ENCODE results near the gene CTBP1. TPM values are rescaled to one million over a fixed set of nuclear protein-coding genes. Genes with fewer than 3 reads are reported as not detected.

CTBP1 gene
- total RNA-seq, 1 experiment from 2014 or later = 136 TPM

GRCh38 chr4:1242506-1243450, 6.2 kb downstream of the CTBP1 start:
- Mint-ChIP-seq H3K36me3 (ENCODE audit: insufficient read depth in 1 of 3, low read depth in 3 of 3) (peaks cover 15 to 28% (median 28%) of the 10 kb centered on the region in 3 experiments; a peak in 6 of 7 replicates), H3K4me1 (peaks cover 7 to 11% of the 10 kb centered on the region in 2 experiments; a peak in 3 of 4 replicates), H3K27ac (peak overlapping the region in 2 of 3 experiments; percentile 42 to 90; a peak in 4 of 7 replicates), H3K27me3 (ENCODE audit: low read depth) (no peaks in the 10 kb centered on the region), H3K4me3 (no peak overlapping the region), H3K9me3 (no peaks in the 10 kb centered on the region)
- Histone ChIP-seq H3T11ph (ENCODE audit: low read length) (no peak overlapping the region), H3K14ac (ENCODE audit: insufficient read depth, low read length) (no peak overlapping the region), H3K79me1 (ENCODE audit: insufficient read depth, low read depth, low read length, poor library complexity, severe bottlenecking) (peaks cover 8% of the 10 kb centered on the region), H2BK5ac (ENCODE audit: insufficient read length, low read length) (no peak overlapping the region), H2BK20ac (ENCODE audit: low read depth, low read length, poor library complexity, severe bottlenecking) (no peak overlapping the region), H3K4ac (ENCODE audit: low read depth, low read length) (no peak overlapping the region), H3K23ac (ENCODE audit: insufficient read length, low read depth, low read length) (no peak overlapping the region), H4K5ac (ENCODE audit: insufficient read length, low read depth, low read length) (no peak overlapping the region), H3K27ac (ENCODE audit: insufficient read length, low read depth, low read length) (no peak overlapping the region), H2BK15ac (ENCODE audit: low read depth, low read length) (no peak overlapping the region), H3K18ac (ENCODE audit: insufficient read length, low read depth, low read length) (no peak overlapping the region), H3K79me2 (ENCODE audit: insufficient read depth, low read length) (peaks cover 50% of the 10 kb centered on the region; the same call in 1 of the 2 replicates), H2AK5ac (ENCODE audit: insufficient read length, low read length) (no peak overlapping the region), H2AFZ (ENCODE audit: low read length) (no peak overlapping the region), H3K9me3 (ENCODE audit: control insufficient read depth, low read depth, low read length) (no peaks in the 10 kb centered on the region), H3K4me1 (ENCODE audit: insufficient read depth, low read length) (no peaks in the 10 kb centered on the region), H3K4me2 (ENCODE audit: insufficient read depth, insufficient read length, low read length) (no peak overlapping the region), H2BK120ac (ENCODE audit: low read depth, low read length, poor library complexity, severe bottlenecking) (no peak overlapping the region), H3K9ac (ENCODE audit: extremely low read depth, insufficient read length, low read length) (no peak overlapping the region), H3K23me2 (ENCODE audit: insufficient read length, low read depth, low read length, poor library complexity, severe bottlenecking) (no peaks in the 10 kb centered on the region), H2BK12ac (ENCODE audit: insufficient read length, low read depth, low read length) (no peak overlapping the region), H4K20me1 (ENCODE audit: control insufficient read depth, insufficient read depth, insufficient read length) (peaks cover 5% of the 10 kb centered on the region), H3K27me3 (ENCODE audit: insufficient read depth, low read length) (no peaks in the 10 kb centered on the region), H4K8ac (replicated peaks; ENCODE audit: insufficient read length, low read depth, low read length) (no peak overlapping the region), H3K56ac (ENCODE audit: insufficient read length, low read depth, low read length) (no peak overlapping the region), H4K91ac (ENCODE audit: insufficient read length, low read depth, low read length) (no peak overlapping the region)
- no peak for TF ChIP-seq CTCF (conservative IDR thresholded peaks at IDR 0.05)
- no peak for DNase-seq
- WGBS (ENCODE audit: extremely low coverage, insufficient read length, low lambda C conversion rate) = no CpG with 5 or more reads among the region's 30 CpGs

All from H9 (cell line).